ENCODE measurements around the gene DNM3.

Gene DNM3

GRCh38 chr1:172447641-172448040, 606.3 kb downstream of the DNM3 start:
- Histone ChIP-seq H3K27ac (ENCODE audit: low read depth, low read length) (no peak overlapping the region), H3K9ac (ENCODE audit: low read length) (no peak overlapping the region), H3K27me3 (ENCODE audit: control insufficient read depth, insufficient read depth, low read length) (no peaks in the 10 kb centered on the region), H3K4me1 (ENCODE audit: control insufficient read depth, insufficient read depth, low read length) (peaks cover 5% of the 10 kb centered on the region), H3K4me3 (ENCODE audit: low read length) (no peak overlapping the region), H3K36me3 (ENCODE audit: control insufficient read depth, insufficient read depth, low read length) (no peaks in the 10 kb centered on the region)

- H3K27ac ChIP-seq (ENCODE audit: low read depth, low read length), result no peak overlapping the region
- H3K36me3 ChIP-seq (ENCODE audit: control insufficient read depth, insufficient read depth, low read length), result no peaks in the 10 kb centered on the region
- H3K9ac ChIP-seq (ENCODE audit: low read length), result no peak overlapping the region
- no peak overlapping the region for H3K4me3 ChIP-seq (ENCODE audit: low read length)
- no peaks in the 10 kb centered on the region for H3K27me3 ChIP-seq (ENCODE audit: control insufficient read depth, insufficient read depth, low read length)
- H3K4me1 ChIP-seq (ENCODE audit: control insufficient read depth, insufficient read depth, low read length), result peaks cover 2% of the 10 kb centered on the region
Measured at GRCh38 chr1:172448995-172449584, 607.8 kb downstream of the DNM3 start.

- Histone ChIP-seq H3K9ac (ENCODE audit: low read length) (no peak overlapping the region), H3K36me3 (ENCODE audit: control insufficient read depth, insufficient read depth, low read length) (no peaks in the 10 kb centered on the region), H3K4me3 (ENCODE audit: low read length) (peak overlapping the region; percentile 37), H3K27ac (ENCODE audit: low read depth, low read length) (no peak overlapping the region), H3K27me3 (ENCODE audit: control insufficient read depth, insufficient read depth, low read length) (no peaks in the 10 kb centered on the region), H3K4me1 (ENCODE audit: control insufficient read depth, insufficient read depth, low read length) (no peaks in the 10 kb centered on the region)
Measured at GRCh38 chr1:172449585-172450523, 608.6 kb downstream of the DNM3 start.

- no peaks in the 10 kb centered on the region for H3K27me3 ChIP-seq (ENCODE audit: control insufficient read depth, insufficient read depth, low read length)
- no peak overlapping the region for H3K27ac ChIP-seq (ENCODE audit: low read depth, low read length)
- H3K4me3 ChIP-seq (ENCODE audit: low read length), result no peak overlapping the region
- no peaks in the 10 kb centered on the region for H3K4me1 ChIP-seq (ENCODE audit: control insufficient read depth, insufficient read depth, low read length)
- H3K36me3 ChIP-seq (ENCODE audit: control insufficient read depth, insufficient read depth, low read length), result no peaks in the 10 kb centered on the region
- no peak overlapping the region for H3K9ac ChIP-seq (ENCODE audit: low read length)
Measured at GRCh38 chr1:172450524-172450885, 609.2 kb downstream of the DNM3 start.

- no peak overlapping the region for H3K27ac ChIP-seq (ENCODE audit: low read depth, low read length)
- H3K9ac ChIP-seq (ENCODE audit: low read length), result no peak overlapping the region
- no peak overlapping the region for H3K4me3 ChIP-seq (ENCODE audit: low read length)
- no peaks in the 10 kb centered on the region for H3K36me3 ChIP-seq (ENCODE audit: control insufficient read depth, insufficient read depth, low read length)
- no peaks in the 10 kb centered on the region for H3K4me1 ChIP-seq (ENCODE audit: control insufficient read depth, insufficient read depth, low read length)
- H3K27me3 ChIP-seq (ENCODE audit: control insufficient read depth, insufficient read depth, low read length), result no peaks in the 10 kb centered on the region
Measured at GRCh38 chr1:172451002-172451443, 609.7 kb downstream of the DNM3 start.

GRCh38 chr1:172452536-172453152, 611.3 kb downstream of the DNM3 start:
- Histone ChIP-seq H3K36me3 (ENCODE audit: control insufficient read depth, insufficient read depth, low read length) (no peaks in the 10 kb centered on the region), H3K9ac (ENCODE audit: low read length) (no peak overlapping the region), H3K4me1 (ENCODE audit: control insufficient read depth, insufficient read depth, low read length) (no peaks in the 10 kb centered on the region), H3K27me3 (ENCODE audit: control insufficient read depth, insufficient read depth, low read length) (no peaks in the 10 kb centered on the region), H3K27ac (ENCODE audit: low read depth, low read length) (no peak overlapping the region), H3K4me3 (ENCODE audit: low read length) (no peak overlapping the region)

- Histone ChIP-seq H3K36me3 (ENCODE audit: control insufficient read depth, insufficient read depth, low read length) (no peaks in the 10 kb centered on the region), H3K9ac (ENCODE audit: low read length) (no peak overlapping the region), H3K4me1 (ENCODE audit: control insufficient read depth, insufficient read depth, low read length) (no peaks in the 10 kb centered on the region), H3K4me3 (ENCODE audit: low read length) (no peak overlapping the region), H3K27me3 (ENCODE audit: control insufficient read depth, insufficient read depth, low read length) (no peaks in the 10 kb centered on the region), H3K27ac (ENCODE audit: low read depth, low read length) (no peak overlapping the region)
Measured at GRCh38 chr1:172453153-172453545, 611.9 kb downstream of the DNM3 start.

- H3K27ac ChIP-seq (ENCODE audit: low read depth, low read length), result no peak overlapping the region
Measured at GRCh38 chr1:172453607-172454006, 612.3 kb downstream of the DNM3 start.

GRCh38 chr1:172455451-172455850, 614.2 kb downstream of the DNM3 start:
- Histone ChIP-seq H3K4me3 (ENCODE audit: low read length) (no peak overlapping the region), H3K9ac (ENCODE audit: low read length) (no peak overlapping the region), H3K36me3 (ENCODE audit: control insufficient read depth, insufficient read depth, low read length) (no peaks in the 10 kb centered on the region), H3K4me1 (ENCODE audit: control insufficient read depth, insufficient read depth, low read length) (no peaks in the 10 kb centered on the region), H3K27ac (ENCODE audit: low read depth, low read length) (no peak overlapping the region), H3K27me3 (ENCODE audit: control insufficient read depth, insufficient read depth, low read length) (no peaks in the 10 kb centered on the region)

More at GRCh38 chr1:172453607-172454006, 612.3 kb downstream of the DNM3 start:
- Histone ChIP-seq H3K27me3 (ENCODE audit: control insufficient read depth, insufficient read depth, low read length) (no peaks in the 10 kb centered on the region), H3K36me3 (ENCODE audit: control insufficient read depth, insufficient read depth, low read length) (no peaks in the 10 kb centered on the region), H3K9ac (ENCODE audit: low read length) (no peak overlapping the region), H3K4me3 (ENCODE audit: low read length) (no peak overlapping the region), H3K4me1 (ENCODE audit: control insufficient read depth, insufficient read depth, low read length) (no peaks in the 10 kb centered on the region)

- Histone ChIP-seq H3K4me1 (ENCODE audit: control insufficient read depth, insufficient read depth, low read length) (no peaks in the 10 kb centered on the region), H3K27me3 (ENCODE audit: control insufficient read depth, insufficient read depth, low read length) (no peaks in the 10 kb centered on the region), H3K4me3 (ENCODE audit: low read length) (no peak overlapping the region), H3K36me3 (ENCODE audit: control insufficient read depth, insufficient read depth, low read length) (no peaks in the 10 kb centered on the region), H3K9ac (ENCODE audit: low read length) (no peak overlapping the region), H3K27ac (ENCODE audit: low read depth, low read length) (no peak overlapping the region)
Measured at GRCh38 chr1:172456344-172456769, 615.1 kb downstream of the DNM3 start.

GRCh38 chr1:172457479-172458130, 616.3 kb downstream of the DNM3 start:
- no peak overlapping the region for H3K9ac ChIP-seq (ENCODE audit: low read length)
- no peaks in the 10 kb centered on the region for H3K36me3 ChIP-seq (ENCODE audit: control insufficient read depth, insufficient read depth, low read length)
- no peak overlapping the region for H3K4me3 ChIP-seq (ENCODE audit: low read length)
- no peaks in the 10 kb centered on the region for H3K27me3 ChIP-seq (ENCODE audit: control insufficient read depth, insufficient read depth, low read length)
- H3K27ac ChIP-seq (ENCODE audit: low read depth, low read length), result no peak overlapping the region
- no peaks in the 10 kb centered on the region for H3K4me1 ChIP-seq (ENCODE audit: control insufficient read depth, insufficient read depth, low read length)

- H3K36me3 ChIP-seq (ENCODE audit: control insufficient read depth, insufficient read depth, low read length), result no peaks in the 10 kb centered on the region
- H3K4me1 ChIP-seq (ENCODE audit: control insufficient read depth, insufficient read depth, low read length), result no peaks in the 10 kb centered on the region
- H3K4me3 ChIP-seq (ENCODE audit: low read length), result no peak overlapping the region
Measured at GRCh38 chr1:172460177-172460576, 618.9 kb downstream of the DNM3 start.

More at GRCh38 chr1:172460177-172460576, 618.9 kb downstream of the DNM3 start:
- no peaks in the 10 kb centered on the region for H3K27me3 ChIP-seq (ENCODE audit: control insufficient read depth, insufficient read depth, low read length)
- H3K27ac ChIP-seq (ENCODE audit: low read depth, low read length), result no peak overlapping the region
- no peak overlapping the region for H3K9ac ChIP-seq (ENCODE audit: low read length)
